LNCAP (cell line): ENCODE results near the gene ZNF70.

Experiments
- TF ChIP-seq, protein P1 (sequence below): fragments of 450-650 bp; IDR thresholded peaks from 2 replicates; pipeline ENCODE4 v1.5.1; 2017; ENCODE audit warnings: mild to moderate bottlenecking

Gene ZNF70

DNA sequence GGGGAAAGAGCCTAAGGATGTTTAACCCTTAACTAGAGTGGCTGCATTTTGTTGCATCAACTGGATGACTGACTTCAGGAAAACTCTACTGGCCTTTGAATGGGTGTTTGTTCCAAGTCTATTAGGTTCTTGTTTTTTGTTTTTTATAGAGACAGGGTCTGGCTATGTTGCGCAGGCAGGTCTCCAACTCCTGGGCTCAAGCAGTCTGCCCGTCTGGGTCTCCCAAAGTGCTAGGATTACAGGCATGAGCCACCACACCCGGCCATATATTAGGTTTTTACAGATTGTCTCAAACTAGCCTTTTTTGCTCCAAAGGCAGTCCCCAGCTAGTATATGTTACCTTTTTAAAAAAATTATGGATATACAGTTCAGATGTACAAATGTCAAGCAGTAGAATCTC, 37.0 kb upstream of the ZNF70 start:
- TF ChIP-seq, protein P1, sequence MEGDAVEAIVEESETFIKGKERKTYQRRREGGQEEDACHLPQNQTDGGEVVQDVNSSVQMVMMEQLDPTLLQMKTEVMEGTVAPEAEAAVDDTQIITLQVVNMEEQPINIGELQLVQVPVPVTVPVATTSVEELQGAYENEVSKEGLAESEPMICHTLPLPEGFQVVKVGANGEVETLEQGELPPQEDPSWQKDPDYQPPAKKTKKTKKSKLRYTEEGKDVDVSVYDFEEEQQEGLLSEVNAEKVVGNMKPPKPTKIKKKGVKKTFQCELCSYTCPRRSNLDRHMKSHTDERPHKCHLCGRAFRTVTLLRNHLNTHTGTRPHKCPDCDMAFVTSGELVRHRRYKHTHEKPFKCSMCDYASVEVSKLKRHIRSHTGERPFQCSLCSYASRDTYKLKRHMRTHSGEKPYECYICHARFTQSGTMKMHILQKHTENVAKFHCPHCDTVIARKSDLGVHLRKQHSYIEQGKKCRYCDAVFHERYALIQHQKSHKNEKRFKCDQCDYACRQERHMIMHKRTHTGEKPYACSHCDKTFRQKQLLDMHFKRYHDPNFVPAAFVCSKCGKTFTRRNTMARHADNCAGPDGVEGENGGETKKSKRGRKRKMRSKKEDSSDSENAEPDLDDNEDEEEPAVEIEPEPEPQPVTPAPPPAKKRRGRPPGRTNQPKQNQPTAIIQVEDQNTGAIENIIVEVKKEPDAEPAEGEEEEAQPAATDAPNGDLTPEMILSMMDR = no peak

DNA sequence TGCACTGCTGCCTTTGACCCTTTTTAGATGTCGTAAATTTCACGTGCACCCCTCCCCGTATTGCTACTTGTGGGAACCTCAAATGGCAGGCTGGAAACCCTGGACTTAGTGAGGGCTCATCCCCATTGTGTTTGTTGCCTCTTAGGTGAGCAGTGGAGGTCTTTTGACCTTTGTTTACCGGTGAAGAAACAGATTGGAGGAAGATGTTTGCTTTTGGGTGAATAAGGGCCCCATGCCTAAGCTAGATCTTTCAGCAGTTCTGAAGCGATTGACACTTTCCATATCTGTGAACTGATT, 36.6 kb upstream of the ZNF70 start:
- TF ChIP-seq, protein P1 = no peak

DNA sequence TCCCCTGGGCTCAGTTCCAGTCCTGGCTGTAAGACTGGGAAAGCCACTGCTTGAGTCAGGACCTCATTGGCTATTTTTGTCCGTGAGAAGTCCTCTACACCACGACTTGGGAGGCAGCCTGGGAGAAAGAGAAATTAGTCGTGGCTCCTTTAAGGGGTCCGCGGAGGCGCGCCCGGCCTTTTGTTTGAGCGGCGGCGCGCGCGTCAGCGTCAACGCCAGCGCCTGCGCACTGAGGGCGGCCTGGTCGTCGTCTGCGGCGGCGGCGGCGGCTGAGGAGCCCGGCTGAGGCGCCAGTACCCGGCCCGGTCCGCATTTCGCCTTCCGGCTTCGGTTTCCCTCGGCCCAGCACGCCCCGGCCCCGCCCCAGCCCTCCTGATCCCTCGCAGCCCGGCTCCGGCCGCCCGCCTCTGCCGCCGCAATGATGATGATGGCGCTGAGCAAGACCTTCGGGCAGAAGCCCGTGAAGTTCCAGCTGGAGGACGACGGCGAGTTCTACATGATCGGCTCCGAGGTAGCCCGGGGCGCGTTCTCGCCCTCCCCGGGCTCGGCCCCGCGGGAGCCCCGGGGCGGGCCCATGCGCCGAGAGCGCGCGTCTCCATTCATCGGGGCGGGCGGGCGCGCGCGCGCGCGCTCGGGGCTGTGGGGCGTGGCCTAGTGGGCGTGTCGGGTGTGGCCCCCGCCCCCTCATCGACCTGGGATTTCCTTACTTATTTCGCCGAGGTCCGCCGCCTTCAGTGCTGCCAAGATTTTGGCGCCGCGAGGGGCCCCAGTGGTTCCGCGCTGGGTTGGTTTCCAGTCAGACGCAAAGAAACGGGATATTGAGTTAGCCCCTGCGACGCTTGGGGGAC, 36.1 kb upstream of the ZNF70 start, which contains the start of gene SMARCB1:
Gene SMARCB1 (plus strand): TSS at position 215 of the 848 bp plus-strand sequence. CDS start 204 bp downstream, at position 419.
- TF ChIP-seq, protein P1 = no peak

DNA sequence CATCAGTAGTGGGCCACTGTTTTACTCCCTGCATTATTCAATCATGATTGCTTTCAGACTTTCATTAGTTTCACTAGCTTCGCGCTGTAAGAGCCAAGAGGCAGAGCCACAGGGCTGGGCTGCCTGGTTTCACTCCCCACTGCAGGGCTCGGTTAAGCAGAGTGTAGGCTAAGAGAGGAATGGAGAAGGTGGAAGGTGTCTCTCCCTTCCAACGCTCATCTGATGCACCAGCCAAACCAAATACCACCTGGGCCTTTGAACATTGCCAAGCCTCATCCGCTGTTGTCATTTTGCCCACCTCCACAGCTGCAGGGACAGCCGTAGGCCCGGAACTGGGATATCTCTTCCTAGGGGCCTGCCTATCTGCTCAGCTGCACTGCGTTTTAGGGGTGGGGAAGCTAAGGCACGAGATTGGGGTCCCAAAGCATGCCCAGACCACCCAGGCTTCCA, 35.4 kb upstream of the ZNF70 start:
- TF ChIP-seq, protein P1 = no peak

DNA sequence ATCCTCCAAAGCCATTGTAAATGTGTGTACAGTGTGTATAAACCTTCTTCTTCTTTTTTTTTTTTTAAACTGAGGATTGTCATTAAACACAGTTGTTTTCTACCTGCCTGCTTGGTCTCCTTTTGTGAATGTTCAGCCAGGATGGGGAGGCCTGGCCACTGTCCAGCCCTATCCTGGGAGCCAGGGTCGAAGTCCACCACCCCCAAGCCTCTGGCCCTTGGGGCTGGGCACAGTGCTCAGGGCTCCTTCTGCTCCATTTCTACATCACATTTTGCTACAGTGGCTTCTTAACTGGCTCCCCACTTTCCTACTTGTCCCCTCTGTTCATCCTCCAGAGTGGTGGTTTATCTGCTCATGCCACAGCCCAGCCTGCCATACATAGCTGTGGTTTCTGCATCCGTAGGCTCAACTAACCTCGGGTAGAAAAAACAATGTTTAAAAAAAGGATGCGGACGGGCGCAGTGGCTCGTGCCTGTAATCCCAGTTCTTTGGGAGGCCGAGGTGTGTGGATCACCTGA, 33.4 kb upstream of the ZNF70 start:
- TF ChIP-seq, protein P1 = no peak

DNA sequence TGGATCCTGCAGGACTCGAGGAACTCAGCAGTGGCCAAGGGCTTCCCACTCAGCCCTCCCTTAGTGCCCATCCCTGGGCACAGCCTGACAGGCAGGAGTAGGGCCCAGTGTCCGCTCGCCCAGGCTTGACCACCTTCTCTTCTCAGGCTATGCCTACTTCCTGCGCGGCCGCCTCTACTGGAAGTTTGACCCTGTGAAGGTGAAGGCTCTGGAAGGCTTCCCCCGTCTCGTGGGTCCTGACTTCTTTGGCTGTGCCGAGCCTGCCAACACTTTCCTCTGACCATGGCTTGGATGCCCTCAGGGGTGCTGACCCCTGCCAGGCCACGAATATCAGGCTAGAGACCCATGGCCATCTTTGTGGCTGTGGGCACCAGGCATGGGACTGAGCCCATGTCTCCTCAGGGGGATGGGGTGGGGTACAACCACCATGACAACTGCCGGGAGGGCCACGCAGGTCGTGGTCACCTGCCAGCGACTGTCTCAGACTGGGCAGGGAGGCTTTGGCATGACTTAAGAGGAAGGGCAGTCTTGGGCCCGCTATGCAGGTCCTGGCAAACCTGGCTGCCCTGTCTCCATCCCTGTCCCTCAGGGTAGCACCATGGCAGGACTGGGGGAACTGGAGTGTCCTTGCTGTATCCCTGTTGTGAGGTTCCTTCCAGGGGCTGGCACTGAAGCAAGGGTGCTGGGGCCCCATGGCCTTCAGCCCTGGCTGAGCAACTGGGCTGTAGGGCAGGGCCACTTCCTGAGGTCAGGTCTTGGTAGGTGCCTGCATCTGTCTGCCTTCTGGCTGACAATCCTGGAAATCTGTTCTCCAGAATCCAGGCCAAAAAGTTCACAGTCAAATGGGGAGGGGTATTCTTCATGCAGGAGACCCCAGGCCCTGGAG, 32.6 kb upstream of the ZNF70 start:
- TF ChIP-seq, protein P1 = no peak

DNA sequence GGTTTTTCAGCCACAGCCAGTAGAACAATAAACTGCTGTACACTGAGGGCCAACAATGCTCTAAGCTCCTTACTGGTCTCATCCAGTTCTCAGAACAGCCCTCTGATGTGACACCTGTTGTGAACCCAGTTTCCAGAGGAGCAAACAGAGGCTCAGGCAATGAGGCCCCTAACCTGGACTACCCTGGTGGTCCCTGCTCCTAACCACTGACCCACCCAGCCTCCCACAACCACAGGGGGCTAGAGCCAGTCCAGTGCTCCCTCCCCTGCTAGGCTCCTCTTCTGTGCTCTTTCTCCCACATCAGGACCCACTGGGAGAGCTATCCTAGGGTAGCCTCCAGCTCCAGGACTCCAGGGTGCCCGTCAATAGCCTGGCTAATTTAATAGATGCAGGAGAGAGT, 31.8 kb upstream of the ZNF70 start:
- TF ChIP-seq, protein P1 = no peak
